Esophagus (tissue), 2 donors: ENCODE data around the gene CLEC9A. TPM values are rescaled to one million over a fixed set of nuclear protein-coding genes. Genes with fewer than 3 reads are reported as not detected.

Experiments
- polyA plus RNA-seq, 2 donors: library from polyadenylated mRNA; stranded (reverse); fragments of 200-250 nt; gene quantifications; one replicate each; pipeline ENCODE4 v1.2.3, GENCODE V29; 2013
- donor health status: healthy with polysubstance abuse.
- donor health status: Bipolar disorder and iron deficiency.

Gene CLEC9A
- polyA plus RNA-seq, 2 donors = 0.13 TPM; not detected in 1

Other genes starting within 250 kb of the CLEC9A start
- gene KLRF1, start 203.2 kb upstream of the CLEC9A start, polyA plus RNA-seq = 1 to 10 TPM in 1 of 2 donors, under 1 TPM in 1; 0.48 to 1.2 TPM
- gene CLEC2B, start 161.3 kb upstream of the CLEC9A start, polyA plus RNA-seq = 10 to 100 TPM in 1 of 2 donors, 1 to 10 TPM in 1; 8.3 to 12.8 TPM
- not detected for gene KLRF2, start 149.2 kb upstream of the CLEC9A start, polyA plus RNA-seq
- gene CLEC2A, start 98.3 kb upstream of the CLEC9A start, polyA plus RNA-seq = not detected
- under 1 TPM; 0.16 to 0.32 TPM for gene CLEC12A, start 59.3 kb upstream of the CLEC9A start, polyA plus RNA-seq
- gene CLEC1B, start 31.6 kb upstream of the CLEC9A start, polyA plus RNA-seq = not detected
- under 1 TPM in 1 of 2 donors, not detected in 1; 0.09 TPM for gene CLEC12B, start 20.1 kb upstream of the CLEC9A start, polyA plus RNA-seq
- 1 to 10 TPM; 1.2 to 1.4 TPM for gene CLEC1A, start 68.3 kb downstream of the CLEC9A start, polyA plus RNA-seq
- 1 to 10 TPM; 4.6 to 7.3 TPM for gene CLEC7A, start 99.5 kb downstream of the CLEC9A start, polyA plus RNA-seq
- under 1 TPM; 0.14 to 0.20 TPM for gene OLR1, start 141.4 kb downstream of the CLEC9A start, polyA plus RNA-seq
- gene TMEM52B, start 148.3 kb downstream of the CLEC9A start, polyA plus RNA-seq = under 1 TPM; 0.04 TPM
- gene GABARAPL1, start 182.2 kb downstream of the CLEC9A start, polyA plus RNA-seq = 10 to 100 TPM; 15.0 to 25.3 TPM